Keratinocyte (primary cell): ENCODE data around the gene CDKN3. TPM values are rescaled to one million over a fixed set of nuclear protein-coding genes. Genes with fewer than 3 reads are reported as not detected.

Experiments
- DNase-seq: peaks from one replicate; pipeline ENCODE4 v3.0.0-alpha.2; 2011; ENCODE audit warnings: low read depth, missing footprints, low spot score
- FAIRE-seq: peaks from 2 replicates; lab custom pipeline; 2011; peaks lifted over from hg19 to GRCh38; lab: Jason Lieb, UNC
- H2AFZ ChIP-seq: 2 replicates; pipeline ENCODE4 v1.6.0; 2012; ENCODE audit warnings: low read length, control low read depth, inconsistent platforms; ENCODE audit not compliant: control insufficient read depth
- H3K27ac ChIP-seq: 2 replicates; pipeline ENCODE4 v1.5.1; 2011; ENCODE audit warnings: low read length; ENCODE audit not compliant: control insufficient read depth, insufficient read depth
- H3K27me3 ChIP-seq: 3 replicates; pipeline ENCODE4 v1.6.0; 2011; ENCODE audit warnings: low read length; ENCODE audit not compliant: control insufficient read depth, insufficient read depth; ENCODE audit errors: extremely low read depth
- H3K36me3 ChIP-seq, 2 experiments: 2 replicates in 1 of 2; 3 replicates in 1 of 2; pipeline ENCODE4 v1.5.1; 2011; ENCODE audit warnings: low read length in 2 of 2, mild to moderate bottlenecking in 1 of 2; ENCODE audit not compliant: control insufficient read depth in 2 of 2, insufficient read depth in 2 of 2; ENCODE audit errors: extremely low read depth in 1 of 2
- H3K4me1 ChIP-seq: 3 replicates; pipeline ENCODE4 v1.5.1; 2011; ENCODE audit warnings: low read length; ENCODE audit not compliant: control insufficient read depth, insufficient read depth; ENCODE audit errors: extremely low read depth
- H3K4me2 ChIP-seq: 3 replicates; pipeline ENCODE4 v1.6.0; 2011; ENCODE audit warnings: low read depth, low read length; ENCODE audit not compliant: control insufficient read depth, insufficient read depth; ENCODE audit errors: extremely low read depth
- H3K4me3 ChIP-seq, 3 experiments: fragments of 200-600 bp in 1 of 3; sonication (generic) in 1 of 3; 2 replicates in 2 of 3; 3 replicates in 1 of 3; pipeline ENCODE4 v1.5.1; 2011 to 2016; ENCODE audit warnings: low read length in 3 of 3, mild to moderate bottlenecking in 3 of 3, control low read depth in 2 of 3, inconsistent platforms in 1 of 3, low read depth in 1 of 3, mixed read lengths in 1 of 3, mixed run types in 1 of 3, moderate library complexity in 1 of 3; ENCODE audit not compliant: control insufficient read depth in 2 of 3, insufficient read depth in 2 of 3; ENCODE audit errors: extremely low read depth in 1 of 3
- H3K79me2 ChIP-seq: 2 replicates; pipeline ENCODE4 v1.6.0; 2012; ENCODE audit warnings: low read length; ENCODE audit not compliant: control insufficient read depth, insufficient read depth
- H3K9ac ChIP-seq: 3 replicates; pipeline ENCODE4 v1.6.0; 2011; ENCODE audit warnings: low read length; ENCODE audit not compliant: control insufficient read depth, insufficient read depth; ENCODE audit errors: extremely low read depth
- H3K9me1 ChIP-seq: 3 replicates; pipeline ENCODE4 v1.6.0; 2011; ENCODE audit warnings: low read length; ENCODE audit not compliant: control insufficient read depth, insufficient read depth; ENCODE audit errors: extremely low read depth
- H3K9me3 ChIP-seq: 2 replicates; pipeline ENCODE4 v1.5.1; 2012; ENCODE audit warnings: low read depth, low read length; ENCODE audit not compliant: control insufficient read depth
- H4K20me1 ChIP-seq: 3 replicates; pipeline ENCODE4 v1.6.0; 2011; ENCODE audit warnings: low read length; ENCODE audit not compliant: control insufficient read depth, insufficient read depth; ENCODE audit errors: extremely low read depth
- EZH2 ChIP-seq: IDR thresholded peaks from one replicate; pipeline ENCODE4 v1.6.1; 2012; ENCODE audit warnings: inconsistent platforms, mild to moderate bottlenecking, low read length, moderate library complexity
- dilution Hi-C: fragments of 300-500 bp; cut with MboI; formaldehyde crosslinking; loops from one replicate; pipeline ENCODE4 v1.7.0; 2020; ENCODE audit warnings: low sequenced_read_pairs; ENCODE audit not compliant: extremely low pct_ligation_motif_present
- polyA plus RNA-seq, 5 experiments: library from polyadenylated mRNA; depleted of rRNA in 3 of 5; stranded (reverse) in 3 of 5; stranded (forward) in 1 of 5; unstranded in 1 of 5; fragments of >200 nt; gene quantifications; 1 replicate in 1 of 5; 2 replicates in 3 of 5; 3 replicates in 1 of 5; pipeline versions ENCODE4 v1.2.1 to v1.2.3, GENCODE V29; 2011 to 2012; ENCODE audit warnings: missing spikeins in 2 of 5, low read depth in 1 of 5, low replicate concordance in 1 of 5
- TF ChIP-seq, protein P1 (sequence below), 3 experiments: IDR thresholded peaks in 1 of 3; conservative IDR thresholded peaks in 1 of 3; optimal IDR thresholded peaks in 1 of 3; 2 replicates in 2 of 3; 3 replicates in 1 of 3; pipeline versions ENCODE3 to v1.5.1; 2011; ENCODE audit warnings: low read length in 3 of 3, mild to moderate bottlenecking in 3 of 3, moderate library complexity in 2 of 3, control low read depth in 1 of 3, inconsistent platforms in 1 of 3; ENCODE audit not compliant: insufficient read depth in 2 of 3; ENCODE audit errors: extremely low read depth in 1 of 3

Gene CDKN3
- polyA plus RNA-seq, 1 donor (not counting 4 experiments of a cell fraction or from before 2014, with no cell fraction given), result 51.6 TPM

- H3K27ac ChIP-seq, result no peak overlapping the region
- H3K36me3 ChIP-seq, result no peaks in the 10 kb centered on the region
- H3K4me1 ChIP-seq, result no peaks in the 10 kb centered on the region
- no peaks in the 10 kb centered on the region for H3K9me3 ChIP-seq
- dilution Hi-C loops, result no loop called here
- no peaks in the 10 kb centered on the region for H3K27me3 ChIP-seq
- H3K79me2 ChIP-seq, result no peaks in the 10 kb centered on the region
- DNase-seq (no peak), FAIRE-seq (no peak)
- H3K4me3 ChIP-seq, result no peak overlapping the region
- no peaks in the 10 kb centered on the region for H4K20me1 ChIP-seq
- H3K9ac ChIP-seq, result no peak overlapping the region
- no peak overlapping the region for H2AFZ ChIP-seq
- TF ChIP-seq, protein P1, sequence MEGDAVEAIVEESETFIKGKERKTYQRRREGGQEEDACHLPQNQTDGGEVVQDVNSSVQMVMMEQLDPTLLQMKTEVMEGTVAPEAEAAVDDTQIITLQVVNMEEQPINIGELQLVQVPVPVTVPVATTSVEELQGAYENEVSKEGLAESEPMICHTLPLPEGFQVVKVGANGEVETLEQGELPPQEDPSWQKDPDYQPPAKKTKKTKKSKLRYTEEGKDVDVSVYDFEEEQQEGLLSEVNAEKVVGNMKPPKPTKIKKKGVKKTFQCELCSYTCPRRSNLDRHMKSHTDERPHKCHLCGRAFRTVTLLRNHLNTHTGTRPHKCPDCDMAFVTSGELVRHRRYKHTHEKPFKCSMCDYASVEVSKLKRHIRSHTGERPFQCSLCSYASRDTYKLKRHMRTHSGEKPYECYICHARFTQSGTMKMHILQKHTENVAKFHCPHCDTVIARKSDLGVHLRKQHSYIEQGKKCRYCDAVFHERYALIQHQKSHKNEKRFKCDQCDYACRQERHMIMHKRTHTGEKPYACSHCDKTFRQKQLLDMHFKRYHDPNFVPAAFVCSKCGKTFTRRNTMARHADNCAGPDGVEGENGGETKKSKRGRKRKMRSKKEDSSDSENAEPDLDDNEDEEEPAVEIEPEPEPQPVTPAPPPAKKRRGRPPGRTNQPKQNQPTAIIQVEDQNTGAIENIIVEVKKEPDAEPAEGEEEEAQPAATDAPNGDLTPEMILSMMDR (optimal IDR thresholded peaks at IDR 0.05 in 1 of 3, IDR thresholded peaks at IDR 0.05 in 1 of 3, conservative IDR thresholded peaks at IDR 0.05 in 1 of 3; ENCODE audit: extremely low read depth in 1 of 3, insufficient read depth in 2 of 3, low read length in 3 of 3), result no peak
- TF ChIP-seq EZH2, result no peak
- no peak overlapping the region for H3K4me2 ChIP-seq
- H3K9me1 ChIP-seq, result no peaks in the 10 kb centered on the region
Measured at GRCh38 chr14:54465654-54466053, 68.8 kb downstream of the CDKN3 start.

GRCh38 chr14:54467280-54467679, 70.5 kb downstream of the CDKN3 start:
- H3K9ac ChIP-seq, result no peak overlapping the region
- FAIRE-seq (no peak), DNase-seq (no peak)
- TF ChIP-seq EZH2, result no peak
- TF ChIP-seq, protein P1 (optimal IDR thresholded peaks at IDR 0.05 in 1 of 3, IDR thresholded peaks at IDR 0.05 in 1 of 3, conservative IDR thresholded peaks at IDR 0.05 in 1 of 3; ENCODE audit: extremely low read depth in 1 of 3, insufficient read depth in 2 of 3, low read length in 3 of 3), result no peak
- H3K27me3 ChIP-seq, result no peaks in the 10 kb centered on the region
- H3K9me3 ChIP-seq, result no peaks in the 10 kb centered on the region
- dilution Hi-C loops, result no loop called here
- H3K36me3 ChIP-seq, result no peaks in the 10 kb centered on the region
- no peaks in the 10 kb centered on the region for H4K20me1 ChIP-seq
- H3K4me3 ChIP-seq, result no peak overlapping the region
- H3K9me1 ChIP-seq, result no peaks in the 10 kb centered on the region
- H3K4me2 ChIP-seq, result no peak overlapping the region
- H3K27ac ChIP-seq, result no peak overlapping the region
- no peak overlapping the region for H2AFZ ChIP-seq
- H3K79me2 ChIP-seq, result no peaks in the 10 kb centered on the region
- no peaks in the 10 kb centered on the region for H3K4me1 ChIP-seq

Other genes starting within 250 kb of the CDKN3 start
- gene CNIH1, start 44.4 kb downstream of the CDKN3 start, polyA plus RNA-seq, result 220 to 322 TPM (median 314 TPM) in 3 replicates
- gene GMFB, start 92.0 kb downstream of the CDKN3 start, polyA plus RNA-seq, result 21.6 to 50.5 TPM (median 27.3 TPM) in 3 replicates
- 10.9 to 19.5 TPM (median 17.0 TPM) in 3 replicates for gene CGRRF1, start 112.9 kb downstream of the CDKN3 start, polyA plus RNA-seq
- gene SAMD4A, start 170.1 kb downstream of the CDKN3 start, polyA plus RNA-seq, result 10.5 to 16.2 TPM (median 11.3 TPM) in 3 replicates